Measurements from ENCODE around the gene P2RX3.
A peak's percentile ranks its signal among the peaks of the same experiment; 100 is the strongest.

DNA sequence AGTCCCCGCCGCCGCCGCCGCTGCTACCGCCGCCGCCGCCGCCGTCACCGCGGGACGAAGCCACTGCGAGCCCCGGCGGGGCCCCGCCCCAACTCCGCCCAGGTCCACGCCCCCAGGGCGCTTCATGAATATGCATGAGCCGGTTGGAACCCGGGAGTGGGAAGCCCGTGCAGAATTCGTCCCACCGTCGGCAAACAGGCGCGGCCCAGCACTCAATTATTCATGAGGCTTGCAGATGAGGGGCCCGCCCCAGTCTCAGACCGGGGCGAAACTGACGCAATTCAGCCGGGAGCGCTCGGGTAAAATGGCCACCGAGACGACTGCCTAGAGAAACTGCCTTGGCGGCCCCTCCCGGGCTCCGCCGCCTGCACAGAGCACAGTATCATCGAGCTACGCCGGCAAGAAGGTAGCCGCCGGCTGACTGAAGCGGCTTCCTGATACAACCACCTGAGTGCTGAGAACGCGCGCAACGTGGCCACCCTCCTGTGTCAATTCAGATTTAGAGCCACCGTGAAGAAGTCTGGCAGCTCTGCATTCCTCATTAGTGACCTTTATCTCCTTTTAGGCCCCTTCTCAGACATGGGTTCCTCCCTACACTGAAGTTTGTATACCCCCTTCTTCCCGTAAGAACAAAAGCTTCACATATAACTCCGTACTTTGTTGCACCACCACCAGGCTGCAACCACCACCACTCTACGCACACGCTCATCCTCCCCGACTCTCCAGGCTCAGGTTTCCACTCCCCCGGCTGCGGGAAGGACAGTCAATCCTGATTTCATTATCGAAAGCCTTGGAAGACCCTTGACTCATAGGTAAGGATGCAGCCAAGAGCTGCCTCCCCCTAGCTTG lies 13.0 kb upstream of the P2RX3 start, which contains the start of gene TNKS1BP1:
- no peak for TF ChIP-seq CTCF (IDR thresholded peaks at IDR 0.05)
- no peak for TF ChIP-seq EP300 (IDR thresholded peaks at IDR 0.05)
- TF ChIP-seq POLR2A (IDR thresholded peaks at IDR 0.05; ENCODE audit: low read depth), result peak; percentile 70

All from esophagus muscularis mucosa (tissue), 4 donors.